Endothelial cell of umbilical vein (primary cell): ENCODE results near the gene TMEM108. TPM values are rescaled to one million over a fixed set of nuclear protein-coding genes. Genes with fewer than 3 reads are reported as not detected.

ENCODE experiments used
- BruUV-seq: library from RNA; stranded (reverse); fragments of 400-500 nt; replicated peaks from 2 replicates; lab custom pipeline; 2021; lab: Mats Ljungman, UMichigan
- CTCF ChIA-PET: fragments of 300-600, 350-600 bp; sonication (Branson Sonifier 250); formaldehyde crosslinking; loops from one replicate; lab custom pipeline; 2021; ENCODE audit warnings: antibody characterized with exemption, inconsistent platforms; lab: Charles Lee
- POLR2A ChIA-PET: fragments of 300-600, 350-600 bp; sonication (Branson Sonifier 250); formaldehyde crosslinking; loops from one replicate; lab custom pipeline; 2021; ENCODE audit warnings: antibody characterized with exemption, inconsistent platforms; lab: Charles Lee
- DNase-seq: peaks from one replicate; pipeline ENCODE4 v3.0.0-alpha.2; 2011; ENCODE audit warnings: low read depth, low spot score
- FAIRE-seq: peaks from 2 replicates; lab custom pipeline; 2011; peaks lifted over from hg19 to GRCh38; lab: Jason Lieb, UNC
- H2AFZ ChIP-seq: 2 replicates; pipeline ENCODE4 v1.6.0; 2012; ENCODE audit warnings: low read depth, low read length, control low read depth, inconsistent platforms
- H3K27ac ChIP-seq: 2 replicates; pipeline ENCODE4 v1.5.1; 2011; ENCODE audit warnings: low read depth, mild to moderate bottlenecking, control low read depth, low read length, moderate library complexity; ENCODE audit not compliant: insufficient read depth
- H3K27me3 ChIP-seq, 2 experiments: 2 replicates each; pipeline versions ENCODE4 v1.6.0 to v1.6.1; 2011; ENCODE audit warnings: low read length in 2 of 2, mixed read lengths in 1 of 2; ENCODE audit not compliant: control insufficient read depth in 2 of 2, insufficient read depth in 2 of 2
- H3K36me3 ChIP-seq, 2 experiments: 2 replicates in 1 of 2; 3 replicates in 1 of 2; pipeline ENCODE4 v1.5.1; 2011; ENCODE audit warnings: low read length in 2 of 2, mild to moderate bottlenecking in 1 of 2, moderate library complexity in 1 of 2; ENCODE audit not compliant: control insufficient read depth in 2 of 2, insufficient read depth in 2 of 2; ENCODE audit errors: extremely low read depth in 1 of 2
- H3K4me1 ChIP-seq: 3 replicates; pipeline ENCODE4 v1.5.1; 2011; ENCODE audit warnings: mild to moderate bottlenecking, low read length; ENCODE audit not compliant: control insufficient read depth, insufficient read depth; ENCODE audit errors: extremely low read depth
- H3K4me2 ChIP-seq: 2 replicates; pipeline ENCODE4 v1.6.1; 2011; ENCODE audit warnings: low read length, control low read depth, mixed read lengths; ENCODE audit not compliant: insufficient read depth
- H3K4me3 ChIP-seq, 3 experiments: fragments of 200-600 bp in 1 of 3; sonication (generic), shearing (Covaris generic) in 1 of 3; replicated peaks in 1 of 3; 2 replicates each; pipeline ENCODE4 v1.5.1; 2011 to 2016; ENCODE audit warnings: control low read depth in 3 of 3, low read length in 3 of 3, mild to moderate bottlenecking in 2 of 3, inconsistent platforms in 1 of 3, low read depth in 1 of 3, moderate library complexity in 1 of 3; ENCODE audit not compliant: insufficient read depth in 1 of 3
- H3K79me2 ChIP-seq: 2 replicates; pipeline ENCODE4 v1.6.0; 2012; ENCODE audit warnings: low read length, inconsistent platforms; ENCODE audit not compliant: control insufficient read depth, insufficient read depth
- H3K9ac ChIP-seq: replicated peaks from 2 replicates; pipeline ENCODE3; 2011; ENCODE audit warnings: low read length, control low read depth; ENCODE audit not compliant: insufficient read depth; ENCODE audit errors: extremely low read depth
- H3K9me1 ChIP-seq: replicated peaks from 3 replicates; pipeline ENCODE4 v1.6.0; 2011; ENCODE audit warnings: mild to moderate bottlenecking, low read length; ENCODE audit not compliant: control insufficient read depth, insufficient read depth; ENCODE audit errors: extremely low read depth
- H3K9me3 ChIP-seq: replicated peaks from 2 replicates; pipeline ENCODE4 v1.5.1; 2012; ENCODE audit warnings: low read length, inconsistent platforms; ENCODE audit not compliant: control insufficient read depth, insufficient read depth
- H4K20me1 ChIP-seq: replicated peaks from 2 replicates; pipeline ENCODE3; 2011; ENCODE audit warnings: mild to moderate bottlenecking, low read length; ENCODE audit not compliant: control insufficient read depth, insufficient read depth; ENCODE audit errors: extremely low read depth
- CTCF ChIP-seq, 2 donors: IDR thresholded peaks; 1 replicate in 1 of 2; 2 replicates in 1 of 2; pipeline ENCODE4 v1.5.1; 2011; ENCODE audit warnings: low read length in 2 of 2, mild to moderate bottlenecking in 2 of 2, moderate library complexity in 2 of 2, control low read depth in 1 of 2, inconsistent platforms in 1 of 2, low read depth in 1 of 2; ENCODE audit not compliant: insufficient read depth in 1 of 2; ENCODE audit errors: extremely low read depth in 1 of 2
- EZH2 ChIP-seq: IDR thresholded peaks from 2 replicates; pipeline ENCODE4 v1.6.1; 2012; ENCODE audit warnings: borderline replicate concordance, low read depth, mild to moderate bottlenecking, moderate library complexity, low read length, inconsistent platforms; ENCODE audit not compliant: severe bottlenecking
- FOS ChIP-seq: IDR thresholded peaks from 2 replicates; pipeline ENCODE4 v1.6.1; 2011; ENCODE audit warnings: mild to moderate bottlenecking, low read length, moderate library complexity, borderline replicate concordance; ENCODE audit not compliant: insufficient read depth
- GATA2 ChIP-seq: IDR thresholded peaks from 2 replicates; pipeline ENCODE4 v1.7.0; 2011; ENCODE audit warnings: low read depth, mild to moderate bottlenecking, moderate library complexity, mixed read lengths, low read length; ENCODE audit not compliant: insufficient read length, insufficient read depth
- JUN ChIP-seq: IDR thresholded peaks from 2 replicates; pipeline ENCODE4 v1.6.1; 2011; ENCODE audit warnings: borderline replicate concordance, low read depth; ENCODE audit not compliant: insufficient read length, insufficient read depth
- MAX ChIP-seq: IDR thresholded peaks from 2 replicates; pipeline ENCODE4 v1.6.1; 2011; ENCODE audit not compliant: insufficient read depth, insufficient read length
- MYC ChIP-seq: IDR thresholded peaks from one replicate; pipeline ENCODE4 v1.6.1; 2011; ENCODE audit warnings: mild to moderate bottlenecking, low read depth, low read length
- POLR2A ChIP-seq: IDR thresholded peaks from 2 replicates; pipeline ENCODE4 v1.6.1; 2012; ENCODE audit warnings: low read depth, mild to moderate bottlenecking, control low read depth, low read length
- POLR2AphosphoS5 ChIP-seq: IDR thresholded peaks from 2 replicates; pipeline ENCODE4 v1.6.1; 2012; ENCODE audit warnings: low read depth, mild to moderate bottlenecking, control low read depth, low read length, moderate library complexity; ENCODE audit not compliant: insufficient read depth
- dilution Hi-C: fragments of 300-500 bp; cut with MboI; formaldehyde crosslinking; loops from one replicate; pipeline ENCODE4 v1.15.0; 2019; ENCODE audit warnings: low sequenced_read_pairs; ENCODE audit not compliant: extremely low pct_ligation_motif_present
- intact Hi-C: fragments of 100-400 bp; cut with micrococcal nuclease; formaldehyde crosslinking; loops from one replicate; pipeline ENCODE4 v1.10.0; 2022
- polyA plus RNA-seq, 4 experiments: library from polyadenylated mRNA; depleted of rRNA in 3 of 4; stranded (reverse) in 3 of 4; unstranded in 1 of 4; fragments of >200 nt; gene quantifications; 2 replicates each; pipeline versions ENCODE4 v1.2.1 to v1.2.3, GENCODE V29; 2011 to 2012; ENCODE audit warnings: missing spikeins in 1 of 4
- total RNA-seq: library from RNA; stranded (reverse); gene quantifications from 2 replicates; pipeline ENCODE4 v1.2.3, GENCODE V29; 2021

The TMEM108 gene
- total and polyA plus RNA-seq, 2 donors (not counting 3 experiments of a cell fraction or from before 2014, with no cell fraction given) = 0.40 to 1.1 TPM

- no TSS peak for BruUV-seq
- Histone ChIP-seq H3K79me2 (no peaks in the 10 kb centered on the region), H3K9ac (no peak overlapping the region), H2AFZ (no peak overlapping the region), H3K27ac (no peak overlapping the region), H3K4me3 (no peak overlapping the region), H3K9me3 (no peaks in the 10 kb centered on the region), H3K27me3 (peaks cover 5 to 6% of the 10 kb centered on the region in 2 experiments), H3K36me3 (no peaks in the 10 kb centered on the region), H3K4me2 (no peak overlapping the region), H3K4me1 (no peaks in the 10 kb centered on the region), H4K20me1 (no peaks in the 10 kb centered on the region), H3K9me1 (no peaks in the 10 kb centered on the region)
- TF ChIP-seq GATA2 = no peak
- TF ChIP-seq POLR2A = no peak
- TF ChIP-seq POLR2AphosphoS5 = no peak
- TF ChIP-seq MYC = no peak
- no peak for TF ChIP-seq JUN
- TF ChIP-seq MAX = no peak
- no peak for TF ChIP-seq EZH2
- no peak for TF ChIP-seq FOS
- TF ChIP-seq CTCF (IDR thresholded peaks at IDR 0.05; ENCODE audit: extremely low read depth in 1 of 2, insufficient read depth in 1 of 2, low read depth in 1 of 2, low read length in 2 of 2) = no peak
- dilution Hi-C loops = no loop called here
- FAIRE-seq = no peak
- POLR2A ChIA-PET = no interaction called here
- CTCF ChIA-PET = no interaction called here
- DNase-seq = no peak
- intact Hi-C loops = no loop called here
Measured at GRCh38 chr3:133262333-133262732, 224.1 kb downstream of the TMEM108 start.
